Breast epithelium (tissue), 4 donors: Measurements from ENCODE around the gene EPB41L1. TPM values are rescaled to one million over a fixed set of nuclear protein-coding genes. Genes with fewer than 3 reads are reported as not detected.

Source experiments
- DNase-seq, 2 donors: peaks; one replicate each; pipeline ENCODE4 v3.0.0-alpha.2; 2019; ENCODE audit warnings: low spot score in 2 of 2
- H3K27ac ChIP-seq, 2 donors: fragments of 200-600 bp; sonication (generic) in 1 of 2; one replicate each; pipeline ENCODE4 v1.5.1; 2016 to 2019; ENCODE audit warnings: mild to moderate bottlenecking in 1 of 2
- H3K27me3 ChIP-seq, 2 donors: fragments of 200-600 bp; sonication (generic) in 1 of 2; one replicate each; pipeline versions ENCODE4 v1.5.1 to v1.6.0; 2017 to 2019; ENCODE audit warnings: control low read depth in 1 of 2, mild to moderate bottlenecking in 1 of 2
- H3K36me3 ChIP-seq: fragments of 200-600 bp; one replicate; pipeline ENCODE4 v1.5.1; 2019
- H3K4me1 ChIP-seq, 2 donors: fragments of 200-600 bp; sonication (generic); one replicate each; pipeline ENCODE4 v1.5.1; 2016 to 2019; ENCODE audit warnings: control low read depth in 1 of 2
- H3K4me3 ChIP-seq, 3 donors: fragments of 200-600 bp; sonication (generic); 1 replicate in 2 of 3; 2 replicates in 1 of 3; pipeline ENCODE4 v1.5.1; 2016 to 2019; ENCODE audit warnings: mild to moderate bottlenecking in 3 of 3, moderate library complexity in 2 of 3
- H3K9me3 ChIP-seq, 2 donors: fragments of 200-600 bp; sonication (generic) in 1 of 2; one replicate each; pipeline ENCODE4 v1.5.1; 2016 to 2019; ENCODE audit warnings: control low read depth in 1 of 2
- CTCF ChIP-seq, 3 donors: fragments of 450-650 bp; IDR thresholded peaks; one replicate each; pipeline ENCODE4 v1.5.1; 2016 to 2017; ENCODE audit warnings: antibody characterized with exemption in 3 of 3, mild to moderate bottlenecking in 3 of 3, moderate library complexity in 3 of 3
- POLR2A ChIP-seq: fragments of 450-650 bp; IDR thresholded peaks from one replicate; pipeline ENCODE4 v1.6.1; 2016; ENCODE audit warnings: antibody characterized with exemption, mild to moderate bottlenecking, moderate library complexity
- POLR2AphosphoS5 ChIP-seq, 3 donors: sonication (generic); formaldehyde crosslinking; IDR thresholded peaks; one replicate each; pipeline ENCODE4 v1.6.1; 2017; ENCODE audit warnings: antibody characterized with exemption in 3 of 3
- intact Hi-C: fragments of 100-400 bp; cut with DNase I; formaldehyde crosslinking; loops from one replicate; pipeline ENCODE4 v1.15.1; 2023; ENCODE audit warnings: low total_unique reads
- total RNA-seq, 3 donors: library from RNA; depleted of rRNA; stranded (reverse); fragments of >200 nt; gene quantifications; one replicate each; pipeline ENCODE4 v1.1.0, GENCODE V29; 2016

Gene EPB41L1
- total RNA-seq, 3 donors from 2014 or later = 37.0 to 66.4 (median 43.7) TPM

GRCh38 chr20:36114707-36115106 is 39.8 kb upstream of the EPB41L1 start:
- H3K27me3 ChIP-seq = no peaks in the 10 kb centered on the region
- H3K9me3 ChIP-seq = no peaks in the 10 kb centered on the region
- H3K4me1 ChIP-seq = peaks cover 0 to 21% of the 10 kb centered on the region in 2 donors
- no peaks in the 10 kb centered on the region for H3K36me3 ChIP-seq
- TF ChIP-seq POLR2A (no peak), CTCF (IDR thresholded peaks at IDR 0.05) (no peak), POLR2AphosphoS5 (IDR thresholded peaks at IDR 0.05) (no peak)
- intact Hi-C loops = no loop called here
- peak overlapping the region; percentile 83 to 90 for H3K27ac ChIP-seq
- no peak for DNase-seq
- H3K4me3 ChIP-seq = no peak overlapping the region

- Histone ChIP-seq H3K36me3 (no peaks in the 10 kb centered on the region), H3K27me3 (no peaks in the 10 kb centered on the region), H3K4me1 (peaks cover 0 to 21% of the 10 kb centered on the region in 2 donors), H3K4me3 (no peak overlapping the region), H3K9me3 (no peaks in the 10 kb centered on the region), H3K27ac (peak overlapping the region; percentile 12 to 45)
- intact Hi-C loops = no loop called here
- DNase-seq = no peak
- TF ChIP-seq CTCF (IDR thresholded peaks at IDR 0.05) = no peak
- TF ChIP-seq POLR2AphosphoS5 (IDR thresholded peaks at IDR 0.05) = no peak
- TF ChIP-seq POLR2A = no peak
Measured at GRCh38 chr20:36115925-36116324, 38.6 kb upstream of the EPB41L1 start.

- H3K4me3 ChIP-seq = no peak overlapping the region
- peaks cover 0 to 17% of the 10 kb centered on the region in 2 donors for H3K4me1 ChIP-seq
- intact Hi-C loops = no loop called here
- no peaks in the 10 kb centered on the region for H3K36me3 ChIP-seq
- peak overlapping the region in 1 of 2 donors; percentile 45 for H3K27ac ChIP-seq
- H3K27me3 ChIP-seq = no peaks in the 10 kb centered on the region
- TF ChIP-seq POLR2AphosphoS5 (IDR thresholded peaks at IDR 0.05) (no peak), CTCF (IDR thresholded peaks at IDR 0.05) (no peak), POLR2A (no peak)
- H3K9me3 ChIP-seq = no peaks in the 10 kb centered on the region
- no peak for DNase-seq
Measured at GRCh38 chr20:36116807-36117441, 37.6 kb upstream of the EPB41L1 start.

- Histone ChIP-seq H3K4me3 (no peak overlapping the region), H3K27me3 (no peaks in the 10 kb centered on the region), H3K9me3 (no peaks in the 10 kb centered on the region), H3K4me1 (peaks cover 0 to 10% of the 10 kb centered on the region in 2 donors), H3K27ac (peak overlapping the region in 1 of 2 donors; percentile 40), H3K36me3 (no peaks in the 10 kb centered on the region)
- intact Hi-C loops = no loop called here
- DNase-seq = no peak
- no peak for TF ChIP-seq POLR2A
- no peak for TF ChIP-seq POLR2AphosphoS5 (IDR thresholded peaks at IDR 0.05)
- no peak for TF ChIP-seq CTCF (IDR thresholded peaks at IDR 0.05)
Measured at GRCh38 chr20:36117638-36118037, 36.9 kb upstream of the EPB41L1 start.

- H3K9me3 ChIP-seq = no peaks in the 10 kb centered on the region
- H3K27me3 ChIP-seq = no peaks in the 10 kb centered on the region
- DNase-seq = no peak
- intact Hi-C loops = no loop called here
- peaks cover 0 to 8% of the 10 kb centered on the region in 2 donors for H3K4me1 ChIP-seq
- no peak overlapping the region for H3K27ac ChIP-seq
- TF ChIP-seq POLR2A (no peak), CTCF (IDR thresholded peaks at IDR 0.05) (no peak), POLR2AphosphoS5 (IDR thresholded peaks at IDR 0.05) (no peak)
- no peaks in the 10 kb centered on the region for H3K36me3 ChIP-seq
- no peak overlapping the region for H3K4me3 ChIP-seq
Measured at GRCh38 chr20:36118371-36118770, 36.2 kb upstream of the EPB41L1 start.
